SK-N-SH treated with all-trans-retinoic acid at 6 μM for 48 hours (cell line): ENCODE results near the gene COG8.

Source experiments
- ARNTL ChIP-seq: fragments of 450-650 bp; formaldehyde crosslinking; IDR thresholded peaks from 2 replicates; pipeline ENCODE4 v1.5.0; 2020; ENCODE audit warnings: low read depth, mild to moderate bottlenecking, moderate library complexity, borderline replicate concordance
- CSDC2 ChIP-seq: fragments of 250-450 bp; sonication (Bioruptor Pico); IDR thresholded peaks from 2 replicates; pipeline ENCODE4 v1.5.0; 2020; ENCODE audit warnings: mild to moderate bottlenecking, moderate library complexity
- GLIS3 ChIP-seq: fragments of 250-450 bp; sonication (Bioruptor Pico); IDR thresholded peaks from 2 replicates; pipeline ENCODE4 v1.5.0; 2020; ENCODE audit warnings: mild to moderate bottlenecking, moderate library complexity
- ISL1 ChIP-seq: fragments of 250-450 bp; sonication (Bioruptor Pico); IDR thresholded peaks from 2 replicates; pipeline ENCODE4 v2.1.2; 2022; ENCODE audit warnings: mild to moderate bottlenecking, moderate library complexity
- PPARA ChIP-seq: fragments of 250-450 bp; sonication (Bioruptor Pico); IDR thresholded peaks from 2 replicates; pipeline ENCODE4 v1.5.0; 2020; ENCODE audit warnings: mild to moderate bottlenecking, borderline replicate concordance
- RARB ChIP-seq: fragments of 250-450 bp; sonication (Bioruptor Pico); IDR thresholded peaks from 2 replicates; pipeline ENCODE4 v1.8.0; 2021; ENCODE audit warnings: mild to moderate bottlenecking, moderate library complexity
- ZC3H10 ChIP-seq: fragments of 250-450 bp; sonication (Bioruptor Pico); IDR thresholded peaks from 2 replicates; pipeline ENCODE4 v1.5.1; 2021; ENCODE audit warnings: mild to moderate bottlenecking, moderate library complexity
- ZFP3 ChIP-seq: fragments of 250-450 bp; sonication (Bioruptor Pico); IDR thresholded peaks from 2 replicates; pipeline ENCODE4 v1.5.0; 2020; ENCODE audit warnings: mild to moderate bottlenecking, moderate library complexity
- ZFP30 ChIP-seq: fragments of 450-650 bp; formaldehyde crosslinking; IDR thresholded peaks from 2 replicates; pipeline ENCODE4 v1.5.0; 2022; ENCODE audit warnings: mild to moderate bottlenecking, moderate library complexity
- ZNF70 ChIP-seq: fragments of 450-650 bp; formaldehyde crosslinking; IDR thresholded peaks from 2 replicates; pipeline ENCODE4 v1.5.0; 2020; ENCODE audit warnings: mild to moderate bottlenecking, moderate library complexity

DNA sequence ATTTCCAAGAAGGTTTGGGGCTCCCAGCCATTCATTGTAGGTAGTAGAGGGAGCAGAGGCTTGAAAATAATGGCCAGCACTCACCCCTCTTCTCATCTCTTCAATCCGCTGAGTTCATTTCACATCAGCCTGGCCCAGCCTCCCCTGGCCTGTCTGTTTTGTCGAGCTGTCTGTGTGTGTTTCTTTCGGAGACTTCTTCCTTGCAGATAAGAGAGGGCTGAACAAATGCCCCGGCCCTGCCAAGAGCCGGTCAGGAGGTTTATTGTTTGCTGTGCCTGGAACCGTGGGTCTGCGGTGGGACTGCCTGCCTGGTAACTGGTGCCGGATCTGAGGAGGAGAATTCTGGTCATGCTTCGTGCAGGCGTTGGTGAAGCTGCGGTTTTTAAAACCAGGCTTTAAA, 24.8 kb downstream of the COG8 start:
- TF ChIP-seq ZFP3 (CRISPR knock-in tag) (no peak), GLIS3 (no peak), ZFP30 (CRISPR knock-in tag) (no peak), RARB (CRISPR knock-in tag) (no peak), ISL1 (CRISPR knock-in tag) (no peak), ZC3H10 (CRISPR knock-in tag) (no peak), ARNTL (no peak), CSDC2 (no peak), PPARA (CRISPR knock-in tag) (no peak), ZNF70 (CRISPR knock-in tag) (no peak)
